GM12878 (cell line): ENCODE measurements around the gene MRM1. TPM values are rescaled to one million over a fixed set of nuclear protein-coding genes. Genes with fewer than 3 reads are reported as not detected.

Experiments used
- ATAC-seq: fragments of 200-7000 bp; cut with Tn5 transposase; 3 replicates; pipeline ENCODE4 v1.9.1; 2020; ENCODE audit warnings: mild to moderate bottlenecking, moderate library complexity
- BruUV-seq: library from RNA; stranded (reverse); fragments of 400-500 nt; replicated peaks from 2 replicates; lab custom pipeline; 2021; lab: Mats Ljungman, UMichigan
- CTCF ChIA-PET: fragments of 300-600 bp; sonication (Branson Sonifier 250); formaldehyde crosslinking; extraction: SDS; loops from one replicate; lab custom pipeline; 2021; ENCODE audit warnings: inconsistent platforms; lab: Yijun Ruan, JAX
- POLR2A ChIA-PET: fragments of 350-600 bp; formaldehyde crosslinking; extraction: SDS; loops from one replicate; lab custom pipeline; 2021; ENCODE audit warnings: inconsistent platforms; lab: Charles Lee
- RAD21 ChIA-PET: fragments of 300-600 bp; sonication (Branson Sonifier 250); formaldehyde crosslinking; loops from one replicate; lab custom pipeline; 2023; ENCODE audit warnings: antibody characterized with exemption; ENCODE audit not compliant: unreplicated experiment; lab: Charles Lee
- SMC1A ChIA-PET: fragments of 300-600 bp; sonication (Branson Sonifier 250); formaldehyde crosslinking; loops from one replicate; lab custom pipeline; 2023; ENCODE audit not compliant: unreplicated experiment, uncharacterized antibody; lab: Charles Lee
- DNase-seq: peaks from one replicate; pipeline ENCODE4 v3.0.0-alpha.2; 2011; ENCODE audit warnings: low read depth, low spot score
- FAIRE-seq: peaks from 3 replicates; lab custom pipeline; 2011; peaks lifted over from hg19 to GRCh38; lab: Jason Lieb, UNC
- H2AFZ ChIP-seq: 2 replicates; pipeline ENCODE4 v1.6.0; 2011; ENCODE audit warnings: low read depth, low read length, control low read depth; ENCODE audit not compliant: control insufficient read depth
- H3K27ac ChIP-seq: 2 replicates; pipeline ENCODE4 v1.5.1; 2011; ENCODE audit warnings: control low read depth; ENCODE audit not compliant: control insufficient read depth, insufficient read depth
- H3K27me3 ChIP-seq, 2 experiments: replicated peaks in 1 of 2; 2 replicates each; pipeline versions ENCODE4 v1.6.0 to v1.6.1; 2011; ENCODE audit warnings: low read length in 1 of 2; ENCODE audit not compliant: control insufficient read depth in 2 of 2, insufficient read depth in 2 of 2
- H3K36me3 ChIP-seq, 2 experiments: 2 replicates each; pipeline ENCODE4 v1.5.1; 2011; ENCODE audit warnings: low read length in 1 of 2; ENCODE audit not compliant: control insufficient read depth in 2 of 2, insufficient read depth in 2 of 2
- H3K4me1 ChIP-seq: 2 replicates; pipeline ENCODE4 v1.6.1; 2011; ENCODE audit warnings: mild to moderate bottlenecking, low read length, moderate library complexity, mixed read lengths; ENCODE audit not compliant: control insufficient read depth, insufficient read depth
- H3K4me2 ChIP-seq: 2 replicates; pipeline ENCODE4 v1.6.0; 2011; ENCODE audit warnings: control low read depth; ENCODE audit not compliant: control insufficient read depth, insufficient read depth
- H3K4me3 ChIP-seq: fragments of 200-600 bp; sonication (generic); 2 replicates; pipeline ENCODE4 v1.5.1; 2016
- H3K79me2 ChIP-seq: 2 replicates; pipeline ENCODE4 v1.6.0; 2011; ENCODE audit warnings: low read length; ENCODE audit not compliant: control insufficient read depth, insufficient read depth
- H3K9ac ChIP-seq: 2 replicates; pipeline ENCODE4 v1.8.0; 2011; ENCODE audit warnings: low read length, control low read depth, mixed read lengths; ENCODE audit not compliant: control insufficient read depth, insufficient read depth
- H3K9me3 ChIP-seq: replicated peaks from 3 replicates; pipeline ENCODE4 v1.5.1; 2011; ENCODE audit warnings: mild to moderate bottlenecking, low read length; ENCODE audit not compliant: control insufficient read depth, insufficient read depth
- H4K20me1 ChIP-seq: 2 replicates; pipeline ENCODE4 v1.6.0; 2011; ENCODE audit not compliant: control insufficient read depth, insufficient read depth
- ATF2 ChIP-seq: IDR thresholded peaks from 2 replicates; pipeline ENCODE4 v1.6.1; 2012; ENCODE audit warnings: low read length, inconsistent platforms
- ATF7 ChIP-seq: fragments of 450-650 bp; IDR thresholded peaks from 2 replicates; pipeline ENCODE4 v1.6.1; 2016; ENCODE audit warnings: low read depth, mild to moderate bottlenecking
- BCL11A ChIP-seq: IDR thresholded peaks from 2 replicates; pipeline ENCODE4 v1.6.1; 2011; ENCODE audit warnings: low read depth, low read length
- CREB1 ChIP-seq: IDR thresholded peaks from 2 replicates; pipeline ENCODE4 v1.6.1; 2012; ENCODE audit warnings: low read depth, mild to moderate bottlenecking, inconsistent platforms
- CREM ChIP-seq: IDR thresholded peaks from 2 replicates; pipeline ENCODE4 v1.6.1; 2014; ENCODE audit warnings: antibody characterized with exemption, low read depth
- RCOR1 ChIP-seq: conservative IDR thresholded peaks from 2 replicates; pipeline ENCODE4 v1.6.1; 2012; ENCODE audit warnings: low read depth, low read length, improper control_type of control experiment
- RELB ChIP-seq: fragments of 450-650 bp; IDR thresholded peaks from 2 replicates; pipeline ENCODE4 v1.6.1; 2017; ENCODE audit warnings: low read depth, mild to moderate bottlenecking, moderate library complexity
- SKIL ChIP-seq: fragments of 450-650 bp; IDR thresholded peaks from 2 replicates; pipeline ENCODE4 v1.6.1; 2017; ENCODE audit warnings: mild to moderate bottlenecking, low read depth, inconsistent platforms; ENCODE audit not compliant: poor library complexity, severe bottlenecking
- SREBF1 ChIP-seq: IDR thresholded peaks from 2 replicates; pipeline ENCODE4 v1.6.1; 2012; ENCODE audit warnings: mild to moderate bottlenecking, low read length
- SRF ChIP-seq, 2 experiments: IDR thresholded peaks; 2 replicates each; pipeline ENCODE4 v1.6.1; 2011; ENCODE audit warnings: low read depth in 2 of 2, low read length in 2 of 2, mild to moderate bottlenecking in 1 of 2, moderate library complexity in 1 of 2
- TARDBP ChIP-seq: IDR thresholded peaks from 2 replicates; pipeline ENCODE4 v1.6.1; 2016; ENCODE audit warnings: borderline replicate concordance
- TBL1XR1 ChIP-seq: IDR thresholded peaks from 2 replicates; pipeline ENCODE4 v1.6.1; 2012; ENCODE audit warnings: low read depth, low read length, improper control_type of control experiment
- WGBS: methylation state at CpG from one replicate; pipeline ENCODE4 v1.1.6; 2016; ENCODE audit warnings: low lambda C conversion rate; ENCODE audit not compliant: insufficient replicate concordance, insufficient coverage; ENCODE audit errors: missing lambda C conversion rate; 5-methylcytosine and 5-hydroxymethylcytosine counted together
- in situ Hi-C: fragments of 300-500 bp; cut with MboI; formaldehyde crosslinking; loops from 9 replicates; pipeline ENCODE4 v1.14.3; 2018; ENCODE audit warnings: mixed read lengths
- intact Hi-C: fragments of 100-400 bp; cut with micrococcal nuclease; formaldehyde crosslinking; loops from one replicate; pipeline ENCODE4 v1.14.2; 2022; ENCODE audit not compliant: unreplicated experiment
- polyA plus RNA-seq, 11 experiments: library from polyadenylated mRNA; depleted of rRNA in 4 of 11; unstranded in 6 of 11; stranded (reverse) in 5 of 11; fragments of >200 nt; fragmentation: Nextera tagmentation in 4 of 11; fragmentation: Illumina TruSeq in 1 of 11; extraction: Ambion mirVana in 4 of 11; extraction: Trizol in 1 of 11; gene quantifications; 1 replicate in 1 of 11; 2 replicates in 10 of 11; pipeline versions ENCODE4 v1.2.1 to v1.2.3, GENCODE V29; 2011 to 2016; ENCODE audit warnings: inconsistent platforms in 2 of 11, missing spikeins in 2 of 11, low read depth in 1 of 11
- total RNA-seq, 4 experiments: library from RNA; depleted of rRNA in 3 of 4; stranded (reverse); fragments of >200 nt in 3 of 4; fragmentation: Illumina TruSeq in 1 of 4; extraction: Trizol in 1 of 4; gene quantifications; 2 replicates each; pipeline versions ENCODE4 v1.2.1 to v1.2.3, GENCODE V29; 2013 to 2021

The MRM1 gene
- total and polyA plus RNA-seq, 10 of the 15 experiments (the other 5 are each of a cell fraction or from before 2014, with no cell fraction given) = 0.23 to 16.9 (median 13.2) TPM

GRCh38 chr17:36566081-36566480 lies 35.3 kb upstream of the MRM1 start:
- Histone ChIP-seq H3K4me3 (no peak overlapping the region), H3K36me3 (peaks cover 9 to 18% of the 10 kb centered on the region in 2 experiments), H3K4me1 (no peaks in the 10 kb centered on the region), H3K27me3 (no peaks in the 10 kb centered on the region), H3K4me2 (no peak overlapping the region), H3K9ac (no peak overlapping the region), H2AFZ (no peak overlapping the region), H3K27ac (no peak overlapping the region), H3K9me3 (no peaks in the 10 kb centered on the region), H3K79me2 (no peaks in the 10 kb centered on the region; the same call in 1 of the 2 replicates), H4K20me1 (no peaks in the 10 kb centered on the region)
- 90% methylated on average over 4 of the region's 4 CpGs for WGBS
- no peak for ATAC-seq
- TF ChIP-seq RCOR1 (no peak), BCL11A (no peak)
- RAD21 ChIA-PET = no interaction called here
- DNase-seq = no peak
- intact Hi-C loops = no loop called here
- BruUV-seq = no TSS peak
- in situ Hi-C loops = no loop called here
- POLR2A ChIA-PET = no interaction called here
- FAIRE-seq = no peak
- CTCF ChIA-PET = interaction anchor here (0.7 to 1.0 kb wide), 2 partner anchors 22 to 37 kb away, joined by 3 to 4 read pairs; no protein-coding TSS in a partner anchor
- SMC1A ChIA-PET = interaction anchor here (1.5 kb wide), 1 partner anchor 18 kb away, joined by 3 read pairs; no protein-coding TSS in a partner anchor

- no peak overlapping the region for H2AFZ ChIP-seq
- ChIA-PET CTCF (no interaction called here), SMC1A (no interaction called here), RAD21 (no interaction called here), POLR2A (no interaction called here)
- H3K4me2 ChIP-seq = no peak overlapping the region
- intact Hi-C loops (no loop called here), in situ Hi-C loops (no loop called here)
- no peak for ATAC-seq
- no peaks in the 10 kb centered on the region; the same call in 1 of the 2 replicates for H3K79me2 ChIP-seq
- H3K9ac ChIP-seq = no peak overlapping the region
- no peak overlapping the region for H3K4me3 ChIP-seq
- BruUV-seq = no TSS peak
- no peaks in the 10 kb centered on the region for H3K27me3 ChIP-seq
- no peak for FAIRE-seq
- peaks cover 3 to 10% of the 10 kb centered on the region in 2 experiments; a peak in 3 of 4 replicates for H3K36me3 ChIP-seq
- DNase-seq = no peak
- H3K9me3 ChIP-seq = no peaks in the 10 kb centered on the region
- WGBS = 95% methylated on average over 12 of the region's 12 CpGs
- H3K4me1 ChIP-seq = no peaks in the 10 kb centered on the region
- no peaks in the 10 kb centered on the region; the same call in 1 of the 2 replicates for H4K20me1 ChIP-seq
- no peak overlapping the region for H3K27ac ChIP-seq
- TF ChIP-seq CREM (no peak), SRF (IDR thresholded peaks at IDR 0.05; ENCODE audit: low read depth in 2 of 2, low read length in 2 of 2) (no peak), TBL1XR1 (no peak), ATF7 (no peak), CREB1 (no peak), SKIL (no peak), SREBF1 (no peak), ATF2 (no peak), RELB (no peak), TARDBP (no peak)
Measured at GRCh38 chr17:36575028-36575427, 26.4 kb upstream of the MRM1 start.
